Measurements from ENCODE around the gene SOCS1. TPM values are rescaled to one million over a fixed set of nuclear protein-coding genes. Genes with fewer than 3 reads are reported as not detected.

Gene SOCS1
- total and polyA plus RNA-seq, 3 experiments from 2014 or later: 17.1 to 144 (median 128) TPM

DNA sequence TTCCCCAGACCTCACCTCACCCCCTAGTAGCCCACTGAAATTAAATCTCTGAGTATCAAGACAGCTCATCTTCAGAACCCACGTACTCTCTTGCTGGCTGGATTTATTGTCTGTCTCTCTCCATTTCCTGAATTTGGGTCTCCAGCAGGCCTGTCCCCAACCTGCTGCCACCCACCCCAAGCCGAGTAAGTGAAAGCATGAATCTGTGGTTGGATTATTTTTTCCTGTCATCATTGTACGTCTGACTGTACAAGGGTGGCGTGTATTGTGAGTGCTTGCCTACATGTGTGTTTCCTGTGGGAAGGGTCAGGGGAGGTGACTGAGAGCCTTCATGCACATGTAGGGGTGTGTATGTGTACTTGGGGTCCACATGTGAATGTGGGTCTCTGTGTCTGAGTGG is 7.7 kb upstream of the SOCS1 start:
- H3K4me1 Mint-ChIP-seq: peaks cover 19 to 38% (median 29%) of the 10 kb centered on the region in 3 donors

DNA sequence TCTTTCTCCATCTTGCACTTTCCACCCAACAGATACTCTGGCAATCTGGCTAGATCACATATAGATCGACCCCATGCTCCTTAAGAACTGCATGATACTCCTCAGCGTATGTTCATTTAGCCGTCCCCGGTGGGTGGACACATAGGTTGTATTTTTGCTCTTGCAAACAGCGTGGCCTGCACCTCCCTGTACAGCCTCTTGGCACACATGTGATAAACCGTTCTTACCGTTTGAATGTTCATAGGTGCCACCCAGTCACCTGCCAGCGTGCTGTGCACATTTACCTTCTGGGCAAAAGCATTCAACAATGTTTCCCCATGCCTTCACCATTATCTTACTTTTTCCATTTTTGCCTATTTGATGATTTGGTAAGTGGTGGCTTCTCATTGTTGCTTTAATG is 6.9 kb upstream of the SOCS1 start:
- Histone ChIP-seq H3K4me3 (ENCODE audit: low read length) (no peak overlapping the region), H3K4me1 (ENCODE audit: insufficient read depth, low read length) (peaks cover 36% of the 10 kb centered on the region), H3K9me3 (ENCODE audit: low read length) (no peaks in the 10 kb centered on the region), H3K27me3 (ENCODE audit: insufficient read depth, low read length, poor library complexity, severe bottlenecking) (no peaks in the 10 kb centered on the region), H3K36me3 (ENCODE audit: insufficient read depth, low read length) (no peaks in the 10 kb centered on the region), H3K27ac (ENCODE audit: low read depth, low read length) (no peak overlapping the region)
- no peaks in the 10 kb centered on the region for H3K9me3 Mint-ChIP-seq
- no peaks in the 10 kb centered on the region for H3K36me3 Mint-ChIP-seq
- ChIA-PET POLR2A (interaction anchor here (0.9 kb wide), 1 partner anchor 38 kb away, joined by 4 read pairs; no protein-coding TSS in a partner anchor), CTCF (interaction anchor here (1.1 to 7.1 kb wide), 5 partner anchors 7 to 299 kb away, joined by 3 to 44 read pairs (median 4); partner anchors contain the start of gene SOCS1)
- peaks cover 26 to 46% (median 37%) of the 10 kb centered on the region in 3 donors for H3K4me1 Mint-ChIP-seq
- no peak overlapping the region for H3K4me3 Mint-ChIP-seq
- H3K27me3 Mint-ChIP-seq: peaks cover 0 to 4% of the 10 kb centered on the region in 2 donors
- peak overlapping the region; percentile 17 to 87 (median 34) for H3K27ac Mint-ChIP-seq
- DNase-seq: no peak

More for the DNA sequence above, 7.7 kb upstream of the SOCS1 start:
- Histone ChIP-seq H3K4me1 (ENCODE audit: insufficient read depth, low read length) (peaks cover 27% of the 10 kb centered on the region), H3K4me3 (ENCODE audit: low read length) (no peak overlapping the region), H3K27me3 (ENCODE audit: insufficient read depth, low read length, poor library complexity, severe bottlenecking) (no peaks in the 10 kb centered on the region), H3K9me3 (ENCODE audit: low read length) (no peaks in the 10 kb centered on the region), H3K27ac (ENCODE audit: low read depth, low read length) (no peak overlapping the region), H3K36me3 (ENCODE audit: insufficient read depth, low read length) (no peaks in the 10 kb centered on the region)
- Mint-ChIP-seq H3K27ac (peak overlapping the region in 7 of 8 donors; percentile 2 to 87 (median 81)), H3K9me3 (no peaks in the 10 kb centered on the region), H3K4me3 (peak overlapping the region in 3 of 7 donors; percentile 33 to 58 (median 42)), H3K27me3 (peaks cover 0 to 4% of the 10 kb centered on the region in 2 donors), H3K36me3 (no peaks in the 10 kb centered on the region)
- POLR2A ChIA-PET: interaction anchor here (0.6 to 0.9 kb wide), 2 partner anchors 39 to 392 kb away, joined by 4 read pairs; no protein-coding TSS in a partner anchor
- DNase-seq: peak in 3 of 5 donors; percentile 54 to 74 (median 55)
- CTCF ChIA-PET: interaction anchor here (1.1 to 7.1 kb wide), 3 partner anchors 7 to 300 kb away, joined by 4 to 44 read pairs (median 9); partner anchors contain the start of gene SOCS1

DNA sequence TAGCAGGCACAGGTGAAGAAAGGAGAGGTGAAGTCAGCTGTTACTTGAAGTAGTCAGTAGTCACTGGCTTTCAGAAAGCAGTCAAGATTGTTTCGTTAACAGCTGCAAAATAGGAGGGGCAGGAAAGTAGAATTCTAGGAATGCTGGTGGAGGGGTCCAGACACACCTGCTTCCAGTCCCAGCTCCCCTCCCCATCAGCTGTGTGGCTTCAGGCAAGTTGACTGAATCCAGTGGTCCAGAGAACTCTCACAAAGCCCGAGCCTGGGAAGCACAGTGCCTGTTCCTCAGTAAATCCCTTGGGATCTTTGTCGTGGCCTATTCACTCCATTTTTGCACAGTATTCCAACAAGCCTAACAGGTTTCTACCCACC is 4.6 kb upstream of the SOCS1 start:
- peaks cover 47% of the 10 kb centered on the region for H3K4me1 ChIP-seq (ENCODE audit: insufficient read depth, low read length)
- POLR2A ChIA-PET: no interaction called here
- peaks cover 40 to 62% (median 48%) of the 10 kb centered on the region in 3 donors for H3K4me1 Mint-ChIP-seq
- no peak overlapping the region for H3K4me3 Mint-ChIP-seq
- H3K27ac ChIP-seq (ENCODE audit: low read depth, low read length): no peak overlapping the region
- H3K36me3 Mint-ChIP-seq: peaks cover 0 to 7% (median 0%) of the 10 kb centered on the region in 3 donors
- H3K36me3 ChIP-seq (ENCODE audit: insufficient read depth, low read length): no peaks in the 10 kb centered on the region
- H3K4me3 ChIP-seq (ENCODE audit: low read length): no peak overlapping the region
- no peaks in the 10 kb centered on the region for H3K9me3 Mint-ChIP-seq
- no peaks in the 10 kb centered on the region for H3K27me3 ChIP-seq (ENCODE audit: insufficient read depth, low read length, poor library complexity, severe bottlenecking)
- peaks cover 0 to 3% of the 10 kb centered on the region in 2 donors for H3K27me3 Mint-ChIP-seq
- peak overlapping the region in 1 of 8 donors; percentile 31 for H3K27ac Mint-ChIP-seq
- DNase-seq: no peak
- H3K9me3 ChIP-seq (ENCODE audit: low read length): no peaks in the 10 kb centered on the region
- CTCF ChIA-PET: no interaction called here

DNA sequence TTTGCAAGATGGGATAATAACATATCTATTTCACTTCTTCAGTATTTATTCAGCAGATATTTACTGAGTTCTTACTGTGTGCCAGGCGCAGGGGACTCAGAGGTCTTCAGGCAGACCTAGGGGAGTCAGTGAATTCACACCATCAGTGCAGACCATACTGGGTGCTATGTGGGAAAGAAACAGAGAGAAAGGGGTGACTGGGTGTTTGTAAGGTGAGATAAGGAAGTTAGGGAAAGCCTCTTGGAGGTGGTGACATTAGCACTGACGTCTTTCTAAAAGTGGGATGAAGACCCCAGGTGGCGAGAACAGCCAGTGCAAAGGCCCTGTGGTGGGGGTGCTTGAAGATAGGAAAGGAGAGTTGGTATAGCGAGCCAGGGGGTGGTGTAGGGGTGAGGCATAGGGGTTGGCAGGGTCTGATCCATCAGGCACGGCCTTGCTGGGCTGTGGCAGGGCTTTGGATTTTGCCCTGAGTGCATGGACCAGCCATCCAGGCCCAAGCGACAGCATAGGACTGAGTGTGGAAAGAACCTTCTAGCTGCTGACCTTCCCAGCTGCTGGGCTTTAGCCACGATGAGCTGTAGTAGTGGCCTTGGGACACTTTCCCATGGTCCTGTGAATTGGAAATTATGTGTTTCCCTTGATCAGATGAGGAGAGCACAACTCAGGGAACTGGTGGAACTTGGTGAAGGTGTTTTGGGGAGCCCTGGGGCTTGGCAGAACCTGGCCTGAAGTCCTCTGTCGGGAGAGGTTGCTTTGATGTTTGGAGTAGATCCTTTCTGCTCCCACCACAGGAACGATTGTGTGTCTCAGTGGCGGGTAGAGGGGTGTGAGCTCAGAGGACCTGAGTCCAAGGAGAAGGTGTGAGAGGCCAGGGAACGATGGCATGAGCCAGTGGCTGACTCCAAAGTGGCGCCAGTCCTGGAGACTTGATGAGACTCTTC is 3.9 kb upstream of the SOCS1 start:
- Mint-ChIP-seq H3K4me1 (peaks cover 40 to 62% (median 48%) of the 10 kb centered on the region in 3 donors), H3K9me3 (no peaks in the 10 kb centered on the region), H3K36me3 (peaks cover 0 to 9% (median 0%) of the 10 kb centered on the region in 3 donors), H3K27me3 (peaks cover 0 to 3% of the 10 kb centered on the region in 2 donors), H3K4me3 (peak overlapping the region in 3 of 7 donors; percentile 1 to 100 (median 66)), H3K27ac (peak overlapping the region in 5 of 8 donors; percentile 9 to 81 (median 73))
- H3K36me3 ChIP-seq (ENCODE audit: insufficient read depth, low read length): no peaks in the 10 kb centered on the region
- DNase-seq: no peak
- H3K9me3 ChIP-seq (ENCODE audit: low read length): no peaks in the 10 kb centered on the region
- no peaks in the 10 kb centered on the region for H3K27me3 ChIP-seq (ENCODE audit: insufficient read depth, low read length, poor library complexity, severe bottlenecking)
- CTCF ChIA-PET: interaction anchor here (1.0 to 1.5 kb wide), 3 partner anchors 14 to 295 kb away, joined by 3 to 4 read pairs (median 3); partner anchors contain the start of gene PRM3
- H3K4me3 ChIP-seq (ENCODE audit: low read length): no peak overlapping the region
- H3K4me1 ChIP-seq (ENCODE audit: insufficient read depth, low read length): peaks cover 46% of the 10 kb centered on the region
- H3K27ac ChIP-seq (ENCODE audit: low read depth, low read length): no peak overlapping the region
- POLR2A ChIA-PET: no interaction called here

DNA sequence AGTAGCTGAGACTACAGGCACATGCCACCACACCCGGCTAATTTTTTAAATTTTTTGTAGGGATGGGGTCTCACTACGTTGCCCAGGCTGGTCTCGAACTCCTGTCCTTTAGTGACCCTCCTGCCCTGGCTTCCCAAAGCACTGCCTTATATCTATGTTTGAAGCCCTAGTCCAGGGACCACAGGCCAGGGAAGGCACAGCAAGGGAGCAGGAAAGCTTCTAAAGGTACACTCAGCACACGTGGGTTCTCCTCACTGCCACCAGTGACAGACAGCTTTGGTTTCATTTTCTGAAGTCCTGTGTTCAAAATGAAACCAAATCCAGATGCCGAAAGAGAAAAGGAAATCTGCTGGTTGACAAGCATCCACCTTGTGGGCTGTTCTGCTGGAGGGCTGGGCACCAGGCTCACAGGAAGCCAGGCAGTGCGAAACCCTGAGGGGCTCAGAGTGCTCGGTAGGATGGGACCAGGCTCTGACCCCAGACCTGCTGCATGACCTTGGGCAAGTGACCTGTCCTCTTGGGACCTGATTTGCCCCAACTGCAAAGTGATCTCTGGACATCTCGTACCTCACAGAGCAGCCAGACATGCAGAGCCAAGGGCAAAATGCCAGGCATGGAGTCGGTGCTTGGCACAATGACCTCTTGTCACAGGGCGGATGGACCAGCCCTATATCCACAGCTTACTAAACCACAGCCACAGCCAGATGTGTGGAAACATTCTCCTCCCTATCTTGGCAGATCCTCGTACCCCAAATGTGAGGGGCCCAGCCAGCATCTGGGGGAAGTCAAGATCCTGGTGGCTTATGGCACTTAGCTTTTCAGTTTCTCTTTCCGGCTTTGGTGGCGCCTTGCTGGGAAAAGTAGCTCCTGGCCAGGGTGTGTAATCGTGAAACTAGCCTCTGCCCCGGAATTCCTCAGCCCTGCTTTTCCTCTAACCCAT is 2.8 kb upstream of the SOCS1 start:
- H3K36me3 ChIP-seq (ENCODE audit: insufficient read depth, low read length): no peaks in the 10 kb centered on the region
- H3K27ac ChIP-seq (ENCODE audit: low read depth, low read length): no peak overlapping the region
- Mint-ChIP-seq H3K4me3 (peak overlapping the region; percentile 54 to 100 (median 70)), H3K27ac (peak overlapping the region; percentile 61 to 81 (median 74)), H3K9me3 (no peaks in the 10 kb centered on the region), H3K36me3 (peaks cover 0 to 10% (median 0%) of the 10 kb centered on the region in 3 donors), H3K27me3 (peaks cover 0 to 3% of the 10 kb centered on the region in 2 donors), H3K4me1 (peaks cover 36 to 57% (median 40%) of the 10 kb centered on the region in 3 donors)
- H3K4me3 ChIP-seq (ENCODE audit: low read length): peak overlapping the region; percentile 37
- H3K9me3 ChIP-seq (ENCODE audit: low read length): no peaks in the 10 kb centered on the region
- DNase-seq: peak in 4 of 5 donors; percentile 18 to 62 (median 54)
- H3K4me1 ChIP-seq (ENCODE audit: insufficient read depth, low read length): peaks cover 44% of the 10 kb centered on the region
- H3K27me3 ChIP-seq (ENCODE audit: insufficient read depth, low read length, poor library complexity, severe bottlenecking): no peaks in the 10 kb centered on the region
- ChIA-PET CTCF (interaction anchor here (0.9 to 5.9 kb wide), 12 partner anchors 8 to 294 kb away, joined by 3 to 44 read pairs (median 3); partner anchors contain the start of genes PRM2, PRM3 and TNP2), POLR2A (interaction anchor here (0.6 to 0.7 kb wide), 2 partner anchors 81 to 331 kb away, joined by 3 to 9 read pairs; no protein-coding TSS in a partner anchor)

DNA sequence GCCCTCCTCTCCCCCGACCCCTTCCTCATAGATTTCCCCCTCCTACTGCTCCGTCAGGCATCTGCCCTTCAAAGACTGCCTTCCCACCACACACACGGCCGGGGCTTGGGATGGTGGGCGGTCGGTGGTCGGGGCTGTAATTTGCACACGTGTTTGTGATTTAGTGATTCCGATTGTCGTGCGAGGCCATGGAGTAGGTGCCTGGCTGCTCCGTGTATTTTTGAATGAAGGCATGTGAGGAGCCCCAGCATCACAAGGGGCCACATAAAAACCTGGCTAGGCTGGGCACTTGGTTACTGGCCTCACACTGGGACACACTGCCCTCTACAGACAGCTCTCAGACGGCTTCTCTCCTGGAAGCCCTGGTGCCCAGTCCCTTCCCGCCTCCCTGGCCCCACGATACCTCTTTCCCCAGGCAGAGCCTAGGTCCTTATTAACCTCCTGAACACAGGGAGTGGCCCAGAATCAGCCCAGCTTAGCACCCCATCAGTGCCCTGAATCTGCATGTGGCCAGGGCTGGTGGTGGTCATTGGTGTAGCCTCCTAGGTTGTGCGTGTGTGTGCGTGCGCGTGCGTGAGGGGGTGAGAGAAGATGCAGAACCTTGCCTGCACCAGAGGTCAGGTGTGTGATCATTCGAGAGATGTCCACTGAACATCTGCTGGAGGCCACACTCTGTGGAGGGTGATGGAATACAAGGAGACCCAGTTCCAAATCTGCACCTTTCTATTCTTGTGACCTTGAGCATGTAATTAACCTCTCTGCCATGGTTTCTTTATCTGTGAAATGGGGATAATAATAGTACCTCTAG is 1.3 kb upstream of the SOCS1 start:
- H3K4me3 ChIP-seq (ENCODE audit: low read length): peak overlapping the region; percentile 81
- ChIA-PET CTCF (interaction anchor here (0.5 to 5.9 kb wide), 22 partner anchors 9 to 330 kb away, joined by 3 to 46 read pairs (median 4); partner anchors contain the start of genes PRM2 and TNP2), POLR2A (interaction anchor here (1.7 to 3.9 kb wide), 2 partner anchors 24 to 102 kb away, joined by 4 to 38 read pairs; no protein-coding TSS in a partner anchor)
- Mint-ChIP-seq H3K9me3 (no peaks in the 10 kb centered on the region), H3K27me3 (peaks cover 0 to 3% of the 10 kb centered on the region in 2 donors), H3K4me1 (peaks cover 42 to 58% (median 42%) of the 10 kb centered on the region in 3 donors), H3K4me3 (peak overlapping the region; percentile 95 to 100 (median 97)), H3K27ac (peak overlapping the region; percentile 80 to 100 (median 93)), H3K36me3 (peaks cover 0 to 16% (median 2%) of the 10 kb centered on the region in 3 donors)
- no peaks in the 10 kb centered on the region for H3K27me3 ChIP-seq (ENCODE audit: insufficient read depth, low read length, poor library complexity, severe bottlenecking)
- DNase-seq: peak; percentile 40 to 70 (median 44)
- peak overlapping the region; percentile 80 for H3K27ac ChIP-seq (ENCODE audit: low read depth, low read length)
- H3K4me1 ChIP-seq (ENCODE audit: insufficient read depth, low read length): peaks cover 47% of the 10 kb centered on the region
- H3K36me3 ChIP-seq (ENCODE audit: insufficient read depth, low read length): no peaks in the 10 kb centered on the region
- no peaks in the 10 kb centered on the region for H3K9me3 ChIP-seq (ENCODE audit: low read length)

All from CD8-positive, alpha-beta memory T cell (primary cell).